Stimulated activated CD4-positive, alpha-beta T cell treated with anti-CD3 and anti-CD28 coated beads, Interleukin-15, amount 100 ng/mL, for 48 hours (primary cell): ENCODE results near the gene LNX2.

ENCODE experiments used
- DNase-seq, 2 donors: peaks; one replicate each; pipeline ENCODE4 v3.0.0-alpha.2; 2020; ENCODE audit warnings: low read depth in 2 of 2

Gene LNX2

DNA sequence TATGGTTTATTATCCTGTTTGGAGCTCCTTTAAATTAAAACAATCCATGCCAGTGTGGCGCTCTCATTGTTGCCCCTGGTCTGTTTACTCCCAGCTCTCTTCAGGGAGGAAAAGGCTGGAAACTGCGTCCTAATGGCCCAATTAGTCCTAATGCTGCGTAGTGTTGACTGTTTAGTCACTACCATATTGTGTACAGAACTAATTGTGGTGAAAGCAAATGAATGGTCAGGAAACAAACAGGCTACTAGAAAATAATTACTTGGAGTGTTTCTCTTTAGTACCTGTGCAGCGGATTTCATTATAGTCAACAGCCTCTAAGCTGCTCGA is 115.5 kb downstream of the LNX2 start:
- DNase-seq: no peak

- no peak for DNase-seq
These were observed 116.0 kb downstream of the LNX2 start for GRCh38 chr13:27504128-27504867.

DNA sequence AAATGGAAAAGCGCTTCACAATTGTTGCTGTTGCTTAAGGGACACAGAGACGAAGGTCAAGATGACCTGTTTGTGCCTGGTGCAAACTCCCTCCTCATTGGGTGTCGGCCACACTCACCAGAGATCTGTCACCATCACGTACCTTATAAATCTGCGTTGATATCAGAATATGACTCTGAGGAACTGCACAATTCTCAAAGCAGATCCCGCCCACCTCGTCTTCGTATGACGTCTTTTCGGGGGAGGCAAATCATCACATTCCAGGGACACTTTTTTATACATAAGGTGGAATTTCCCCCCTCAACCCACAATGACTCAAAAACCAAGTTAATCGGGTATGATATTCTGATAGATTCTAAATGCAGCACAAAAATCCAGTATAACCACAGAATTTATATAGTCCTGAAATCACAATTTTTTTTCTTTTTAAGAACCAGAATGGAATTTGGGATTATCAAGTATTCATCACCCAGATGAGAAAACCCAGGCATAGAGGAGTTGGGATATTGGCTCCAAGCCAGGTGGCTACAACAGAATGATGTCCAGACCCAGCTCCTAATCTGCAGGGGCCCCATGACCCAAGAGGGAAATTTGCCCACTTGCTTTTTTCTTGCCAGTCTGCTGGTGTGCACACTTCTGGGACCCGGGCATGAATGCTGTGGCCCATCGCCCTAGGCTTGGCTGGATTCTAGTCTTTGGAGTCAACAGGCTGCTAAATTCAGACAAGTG is 119.4 kb downstream of the LNX2 start:
- no peak for DNase-seq

- no peak for DNase-seq
These were observed 122.6 kb downstream of the LNX2 start for GRCh38 chr13:27497563-27498230.

DNA sequence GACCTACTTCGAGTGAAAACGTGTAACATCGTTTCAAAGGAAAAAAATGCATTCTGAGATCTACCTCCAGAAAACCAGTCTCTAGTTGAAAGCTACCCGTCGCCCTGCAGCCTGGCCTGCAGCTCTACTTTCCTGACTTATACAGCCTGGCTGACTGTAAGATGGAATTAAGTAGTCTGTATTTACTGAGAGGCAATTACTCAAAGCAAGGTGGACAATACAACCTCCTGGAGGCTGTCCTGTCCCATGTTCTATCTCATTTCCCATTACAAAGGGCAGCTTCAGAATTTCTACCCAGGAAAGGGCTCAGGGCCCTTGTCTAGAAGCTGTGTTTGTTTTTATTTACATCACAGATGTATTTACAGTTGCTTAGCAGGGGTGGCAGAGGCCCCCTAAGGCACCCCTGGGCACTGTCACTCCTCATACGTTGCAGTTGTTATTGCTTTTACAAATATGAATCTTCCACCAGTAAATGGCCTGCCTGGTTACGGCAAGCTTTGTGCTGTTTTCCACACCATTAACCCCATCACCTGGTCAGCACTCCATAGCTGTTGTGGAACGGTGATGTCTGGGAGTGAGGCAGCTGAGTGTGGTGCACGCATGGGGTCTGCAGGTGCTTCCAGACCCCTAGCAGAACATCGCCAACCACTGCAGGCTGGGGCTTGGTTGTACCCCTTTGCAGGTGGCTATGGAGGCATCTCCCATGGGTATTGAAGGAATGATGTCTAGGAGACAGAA is 123.6 kb downstream of the LNX2 start:
- no peak for DNase-seq

DNA sequence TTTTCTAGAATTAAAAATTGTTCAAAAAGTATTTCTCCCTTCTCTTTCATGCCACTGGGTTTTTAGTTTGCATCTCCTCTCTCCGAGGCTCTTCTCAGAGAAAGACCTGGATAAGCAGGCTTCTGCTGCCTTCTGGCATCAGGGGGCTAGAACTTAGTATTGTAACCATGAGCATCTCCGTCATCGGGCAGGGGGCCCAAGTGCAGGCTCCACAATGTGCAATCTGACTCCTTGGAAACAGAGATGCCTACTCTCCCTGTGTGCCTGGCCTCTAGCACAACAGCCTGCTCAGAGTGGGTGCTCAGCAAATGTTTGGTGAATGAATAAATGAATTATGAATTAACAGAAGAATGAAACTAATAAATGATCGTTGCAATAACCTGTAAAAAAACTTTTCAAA is 124.3 kb downstream of the LNX2 start:
- no peak for DNase-seq
